Neuron (in vitro differentiated cells): ENCODE data around the gene CTNNA1.
"Not testable (repeated sequence)": the region's sequence is repeated elsewhere in the genome, so short reads cannot be mapped to it uniquely, and the experiment has no call there.

Experiments
- H2AFZ ChIP-seq: one replicate; pipeline ENCODE4 v1.6.1; 2013; ENCODE audit warnings: low read depth, mild to moderate bottlenecking, inconsistent platforms, low read length, moderate library complexity
- H3K27me3 ChIP-seq: one replicate; pipeline ENCODE4 v1.6.1; 2013; ENCODE audit warnings: low read length; ENCODE audit not compliant: insufficient read depth
- H3K36me3 ChIP-seq: one replicate; pipeline ENCODE4 v1.6.1; 2013; ENCODE audit warnings: low read length; ENCODE audit not compliant: insufficient read depth
- H3K4me1 ChIP-seq: one replicate; pipeline ENCODE4 v1.6.1; 2013; ENCODE audit warnings: low read length; ENCODE audit not compliant: insufficient read depth
- H3K4me3 ChIP-seq: 2 replicates; pipeline ENCODE4 v1.5.1; 2013; ENCODE audit warnings: mild to moderate bottlenecking, low read length, moderate library complexity
- H3K9me3 ChIP-seq: one replicate; pipeline ENCODE4 v1.6.1; 2013; ENCODE audit warnings: low read length

CTNNA1 gene

DNA sequence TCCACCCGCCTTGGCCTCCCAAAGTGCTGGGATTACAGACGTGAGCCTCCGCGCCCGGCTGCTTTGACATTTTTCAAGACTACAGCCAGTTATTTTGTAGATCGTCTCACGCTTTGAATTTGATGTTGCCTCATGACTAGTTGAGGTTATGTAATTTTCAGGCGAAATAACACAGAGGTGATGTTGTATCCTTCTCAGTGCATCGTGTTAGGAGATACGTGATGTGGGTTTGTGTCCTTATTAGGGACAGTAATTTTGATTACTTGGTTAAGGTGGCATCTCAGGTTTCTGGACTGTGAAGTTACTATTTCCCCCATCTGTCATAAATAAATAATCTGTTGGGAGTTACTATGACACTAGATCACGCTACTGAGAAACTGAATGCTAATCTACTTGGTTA, 25.0 kb downstream of the CTNNA1 start:
- H3K4me1 ChIP-seq, result no peaks in the 10 kb centered on the region
- H3K4me3 ChIP-seq, result no peak overlapping the region
- H2AFZ ChIP-seq, result no peak overlapping the region
- no peaks in the 10 kb centered on the region for H3K27me3 ChIP-seq
- peaks cover 18% of the 10 kb centered on the region for H3K9me3 ChIP-seq
- peaks cover 29% of the 10 kb centered on the region for H3K36me3 ChIP-seq

DNA sequence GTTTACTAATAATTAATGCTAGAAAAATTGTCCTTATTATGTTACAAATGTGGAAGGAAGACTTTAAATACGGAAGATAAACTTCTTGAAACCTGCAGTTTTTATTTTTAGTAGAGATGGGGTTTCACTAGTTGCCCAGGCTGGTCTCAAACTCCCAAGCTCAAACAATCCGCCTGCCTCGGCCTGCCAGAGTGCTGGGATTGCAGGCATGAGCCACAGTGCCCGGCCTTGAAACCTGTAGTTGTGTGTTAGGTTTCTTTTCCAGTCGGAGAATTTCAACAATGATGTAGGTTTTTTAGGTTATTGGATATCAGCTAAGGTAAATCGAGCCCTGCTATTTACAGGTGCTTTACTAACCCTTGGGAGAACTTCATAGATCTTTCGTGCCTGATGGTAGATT, 30.8 kb downstream of the CTNNA1 start:
- Histone ChIP-seq H3K4me3 (no peak overlapping the region), H3K27me3 (no peaks in the 10 kb centered on the region), H2AFZ (no peak overlapping the region), H3K4me1 (no peaks in the 10 kb centered on the region), H3K9me3 (peaks cover 5% of the 10 kb centered on the region), H3K36me3 (peaks cover 52% of the 10 kb centered on the region)

DNA sequence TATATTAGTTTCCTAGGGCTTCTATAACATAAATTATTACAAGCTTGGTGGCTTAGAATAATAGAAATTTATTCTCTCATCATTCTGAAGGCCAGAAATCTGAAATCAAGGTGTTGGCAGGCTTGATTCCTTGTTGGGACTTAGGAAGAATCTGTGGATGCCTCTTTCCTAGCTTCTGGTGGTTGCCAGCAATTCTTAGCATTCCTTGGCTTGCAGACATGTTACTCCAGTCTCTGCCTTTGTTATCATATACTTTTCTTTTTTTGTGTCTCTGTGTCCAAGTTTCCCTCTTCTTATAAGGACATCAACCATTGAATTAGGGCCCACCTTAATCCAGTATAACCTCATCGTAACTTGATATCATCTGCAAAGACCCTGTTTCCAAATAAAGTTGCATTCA, 31.4 kb downstream of the CTNNA1 start:
- H3K4me3 ChIP-seq, result no peak overlapping the region
- peaks cover 3% of the 10 kb centered on the region for H3K9me3 ChIP-seq
- no peak overlapping the region for H2AFZ ChIP-seq
- peaks cover 51% of the 10 kb centered on the region for H3K36me3 ChIP-seq
- H3K4me1 ChIP-seq, result no peaks in the 10 kb centered on the region
- H3K27me3 ChIP-seq, result no peaks in the 10 kb centered on the region

DNA sequence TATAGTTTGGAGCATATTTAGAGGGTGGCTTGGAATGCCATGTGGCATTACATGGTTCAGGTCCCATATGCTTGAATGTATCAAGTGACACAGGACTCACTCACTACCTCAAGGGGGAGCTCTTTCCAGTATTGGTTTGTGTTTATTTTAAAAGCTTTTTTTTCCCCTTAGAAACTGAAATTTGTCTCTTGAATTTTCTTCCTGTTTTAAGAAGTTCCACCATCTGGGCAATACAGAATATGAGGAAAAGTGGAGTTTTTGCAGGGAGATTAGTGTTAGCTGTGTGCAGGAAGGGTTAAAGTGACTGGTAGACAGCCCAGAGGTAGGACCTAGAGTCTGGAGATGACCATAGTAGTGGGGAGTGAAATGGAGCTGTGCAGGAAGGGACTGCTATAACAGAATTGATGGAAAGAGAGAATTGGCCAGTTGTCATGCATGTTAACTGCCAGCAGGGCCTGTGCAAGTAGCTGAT, 36.6 kb downstream of the CTNNA1 start:
- H3K27me3 ChIP-seq, result no peaks in the 10 kb centered on the region
- no peak overlapping the region for H2AFZ ChIP-seq
- peaks cover 20% of the 10 kb centered on the region for H3K36me3 ChIP-seq
- no peaks in the 10 kb centered on the region for H3K9me3 ChIP-seq
- H3K4me3 ChIP-seq, result no peak overlapping the region
- peaks cover 18% of the 10 kb centered on the region for H3K4me1 ChIP-seq

DNA sequence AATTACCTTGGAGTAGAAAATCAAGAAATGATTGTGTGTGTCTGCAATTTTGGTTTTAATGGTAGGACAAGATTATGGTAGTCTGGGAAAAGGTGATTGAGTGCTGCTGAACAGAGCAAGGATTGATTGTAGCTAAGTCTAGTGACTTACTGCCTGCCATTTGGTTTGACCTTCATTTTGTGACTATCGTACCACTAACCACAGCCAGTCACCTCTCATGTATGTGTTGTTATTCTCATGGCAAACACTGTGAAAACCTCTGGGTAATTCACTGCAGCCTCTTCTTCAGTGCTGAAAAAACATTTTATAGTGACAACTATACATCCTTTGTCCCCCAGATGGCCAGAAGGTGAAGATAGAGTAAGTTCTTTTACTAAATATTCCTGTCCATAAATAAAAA, 37.5 kb downstream of the CTNNA1 start:
- Histone ChIP-seq H3K4me3 (no peak overlapping the region), H3K4me1 (peaks cover 18% of the 10 kb centered on the region), H3K9me3 (no peaks in the 10 kb centered on the region), H3K27me3 (no peaks in the 10 kb centered on the region), H3K36me3 (peaks cover 15% of the 10 kb centered on the region), H2AFZ (no peak overlapping the region)

DNA sequence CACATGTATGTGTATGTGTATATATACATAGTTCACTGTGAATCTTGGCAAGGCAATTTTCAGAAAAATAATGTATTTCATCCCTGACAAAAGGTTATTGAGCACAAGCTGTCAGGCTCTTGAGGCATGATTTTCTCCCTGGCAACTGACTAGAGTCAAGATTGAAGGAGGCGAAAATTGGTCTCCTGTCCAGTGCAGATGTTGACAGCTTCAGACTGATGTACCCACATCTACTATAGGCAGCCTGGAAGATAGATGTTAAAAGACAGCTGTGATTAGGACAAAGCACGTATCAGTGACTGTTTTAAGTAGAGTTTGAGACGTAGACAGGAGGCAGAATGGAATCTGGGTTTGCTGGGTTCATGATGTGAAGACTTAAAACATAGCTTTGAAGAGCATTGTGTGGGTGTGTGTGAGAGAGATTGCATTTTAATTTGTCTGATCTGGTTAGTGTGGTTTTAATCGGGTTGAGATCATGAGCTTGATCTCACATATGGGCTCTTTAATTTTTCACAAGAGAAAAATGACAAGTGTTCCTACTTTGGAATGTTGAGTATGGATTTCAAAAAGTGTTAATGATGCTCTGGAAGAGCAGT, 39.1 kb downstream of the CTNNA1 start:
- no peaks in the 10 kb centered on the region for H3K9me3 ChIP-seq
- H3K4me1 ChIP-seq, result peaks cover 18% of the 10 kb centered on the region
- peaks cover 4% of the 10 kb centered on the region for H3K36me3 ChIP-seq
- no peaks in the 10 kb centered on the region for H3K27me3 ChIP-seq
- no peak overlapping the region for H3K4me3 ChIP-seq
- H2AFZ ChIP-seq, result no peak overlapping the region

DNA sequence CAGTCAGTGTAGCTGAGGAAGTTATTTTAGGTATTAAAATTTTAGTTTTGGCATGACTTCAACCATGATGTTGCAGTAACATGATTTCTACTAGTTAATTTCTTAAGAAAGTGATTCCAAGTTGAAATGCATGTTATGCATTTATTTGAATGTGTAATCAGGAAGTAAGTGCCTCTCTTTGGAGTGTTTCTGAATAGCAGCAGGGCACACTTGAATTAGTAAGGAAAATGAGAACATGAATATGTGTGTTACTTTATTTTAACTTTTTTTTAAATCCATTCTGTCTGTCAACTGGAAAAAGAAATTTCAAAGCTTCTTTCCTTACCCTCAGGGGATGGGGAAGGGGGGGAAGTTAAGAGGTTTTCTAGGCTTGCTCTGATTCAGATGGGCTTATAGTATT, 40.4 kb downstream of the CTNNA1 start:
- H3K9me3 ChIP-seq, result no peaks in the 10 kb centered on the region
- no peaks in the 10 kb centered on the region for H3K27me3 ChIP-seq
- peaks cover 6% of the 10 kb centered on the region for H3K36me3 ChIP-seq
- H3K4me3 ChIP-seq, result no peak overlapping the region
- H2AFZ ChIP-seq, result no peak overlapping the region
- peaks cover 18% of the 10 kb centered on the region for H3K4me1 ChIP-seq

DNA sequence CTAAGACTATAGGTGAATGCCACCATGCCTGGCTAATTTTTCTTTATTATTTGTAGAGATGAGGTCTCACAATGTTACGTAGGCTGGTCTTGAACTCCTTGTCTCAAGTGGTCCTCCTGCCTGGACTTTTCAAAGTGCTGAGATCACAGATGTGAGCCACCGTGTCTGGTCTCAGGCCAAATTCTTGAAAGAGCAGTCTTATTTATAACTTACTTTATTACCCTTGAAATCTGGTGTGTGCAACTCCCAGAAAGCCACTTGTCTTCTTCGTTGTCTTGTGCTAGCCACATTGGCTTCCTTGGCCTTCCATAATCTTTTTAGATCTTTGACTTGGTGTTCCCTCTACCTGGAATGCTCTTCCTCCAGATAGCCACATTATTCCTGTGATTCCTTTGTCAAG, 50.1 kb downstream of the CTNNA1 start:
- H3K4me3 ChIP-seq, result no peak overlapping the region
- H3K27me3 ChIP-seq, result no peaks in the 10 kb centered on the region
- H3K9me3 ChIP-seq, result no peaks in the 10 kb centered on the region
- no peaks in the 10 kb centered on the region for H3K4me1 ChIP-seq
- peaks cover 11% of the 10 kb centered on the region for H3K36me3 ChIP-seq
- no peak overlapping the region for H2AFZ ChIP-seq

DNA sequence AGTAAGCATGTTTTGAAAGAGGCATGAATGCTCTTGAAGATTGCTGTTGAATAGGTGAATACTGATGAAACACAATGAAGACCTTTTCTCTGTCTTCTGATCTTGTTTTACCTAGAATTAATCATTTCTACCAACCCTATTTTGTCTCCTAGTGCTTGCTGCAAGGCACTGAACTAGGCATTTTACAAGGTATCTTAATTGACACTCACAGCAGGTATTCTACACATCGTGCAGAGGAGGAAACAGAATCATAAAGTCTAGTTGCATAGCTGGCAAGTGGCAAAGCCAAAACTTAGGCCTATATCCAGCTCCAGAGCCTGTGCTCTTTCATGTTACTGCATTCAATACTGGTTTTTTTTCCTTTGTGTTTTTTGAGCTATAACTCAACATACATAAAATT, 50.7 kb downstream of the CTNNA1 start:
- H2AFZ ChIP-seq, result no peak overlapping the region
- no peaks in the 10 kb centered on the region for H3K4me1 ChIP-seq
- H3K9me3 ChIP-seq, result no peaks in the 10 kb centered on the region
- H3K36me3 ChIP-seq, result peaks cover 10% of the 10 kb centered on the region
- H3K27me3 ChIP-seq, result no peaks in the 10 kb centered on the region
- no peak overlapping the region for H3K4me3 ChIP-seq

DNA sequence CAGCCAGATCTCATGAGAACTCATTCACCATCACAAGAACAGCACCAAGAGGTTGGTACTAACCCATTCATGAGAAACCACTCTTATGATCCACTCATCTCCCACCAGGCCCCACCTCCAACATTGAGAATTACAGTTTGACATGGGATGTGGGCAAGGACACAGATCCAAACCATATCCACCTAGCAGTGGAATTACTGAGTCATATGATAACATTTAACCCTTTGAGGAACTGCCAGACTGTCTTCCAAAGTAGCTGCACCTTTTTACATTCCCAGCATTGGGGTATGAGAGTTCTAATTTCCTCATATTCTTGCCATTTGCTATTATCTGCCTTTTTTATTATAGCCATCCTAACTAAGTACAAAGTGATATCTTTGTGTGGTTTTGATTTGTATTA, 51.9 kb downstream of the CTNNA1 start:
- H3K4me3 ChIP-seq, result no peak overlapping the region
- H3K36me3 ChIP-seq, result peaks cover 11% of the 10 kb centered on the region
- H3K4me1 ChIP-seq, result no peaks in the 10 kb centered on the region
- no peaks in the 10 kb centered on the region for H3K27me3 ChIP-seq
- peaks cover 3% of the 10 kb centered on the region for H3K9me3 ChIP-seq
- H2AFZ ChIP-seq, result no peak overlapping the region

DNA sequence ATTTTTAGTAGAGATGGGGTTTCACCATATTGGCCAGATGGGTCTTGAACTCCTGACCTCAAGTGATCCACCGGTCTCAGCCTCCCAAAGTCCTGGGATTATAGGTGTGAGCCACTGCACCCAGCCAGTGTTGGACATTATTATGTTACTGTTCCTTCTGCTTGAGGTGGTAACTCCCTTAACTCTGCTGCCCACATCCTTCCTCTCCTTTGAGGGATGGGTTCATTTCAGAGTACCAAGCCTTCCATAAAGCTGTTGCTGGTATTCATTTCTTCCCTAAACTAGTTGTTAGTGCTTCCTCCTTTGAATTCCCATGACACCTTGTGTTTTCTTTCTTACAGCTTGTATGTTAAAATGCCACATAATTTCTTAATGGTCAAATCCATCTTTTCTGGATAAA, 54.0 kb downstream of the CTNNA1 start:
- Histone ChIP-seq H3K4me3 (no peak overlapping the region), H2AFZ (no peak overlapping the region), H3K4me1 (no peaks in the 10 kb centered on the region), H3K9me3 (peaks cover 10% of the 10 kb centered on the region), H3K36me3 (peaks cover 14% of the 10 kb centered on the region), H3K27me3 (no peaks in the 10 kb centered on the region)

DNA sequence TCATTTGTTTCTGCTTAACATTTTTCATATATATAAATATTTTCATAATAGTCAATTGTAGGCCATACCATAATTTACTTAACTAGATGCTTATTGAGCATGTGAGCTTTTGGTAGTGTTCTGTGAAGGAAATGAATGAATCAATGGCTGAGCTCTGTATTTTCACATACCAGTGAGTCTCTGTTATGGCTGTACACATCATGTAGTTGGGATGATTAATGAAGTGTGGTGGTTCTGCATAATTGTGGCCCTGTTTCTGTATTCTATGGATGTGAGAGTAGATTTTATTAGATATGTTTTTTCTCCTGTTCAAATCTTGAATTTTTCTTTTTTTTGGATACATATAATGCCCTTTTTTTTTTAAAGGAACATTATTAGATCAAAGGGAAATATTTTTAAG, 56.2 kb downstream of the CTNNA1 start:
- H3K27me3 ChIP-seq, result no peaks in the 10 kb centered on the region
- H3K4me1 ChIP-seq, result no peaks in the 10 kb centered on the region
- no peak overlapping the region for H2AFZ ChIP-seq
- H3K9me3 ChIP-seq, result peaks cover 11% of the 10 kb centered on the region
- no peak overlapping the region for H3K4me3 ChIP-seq
- peaks cover 26% of the 10 kb centered on the region for H3K36me3 ChIP-seq

DNA sequence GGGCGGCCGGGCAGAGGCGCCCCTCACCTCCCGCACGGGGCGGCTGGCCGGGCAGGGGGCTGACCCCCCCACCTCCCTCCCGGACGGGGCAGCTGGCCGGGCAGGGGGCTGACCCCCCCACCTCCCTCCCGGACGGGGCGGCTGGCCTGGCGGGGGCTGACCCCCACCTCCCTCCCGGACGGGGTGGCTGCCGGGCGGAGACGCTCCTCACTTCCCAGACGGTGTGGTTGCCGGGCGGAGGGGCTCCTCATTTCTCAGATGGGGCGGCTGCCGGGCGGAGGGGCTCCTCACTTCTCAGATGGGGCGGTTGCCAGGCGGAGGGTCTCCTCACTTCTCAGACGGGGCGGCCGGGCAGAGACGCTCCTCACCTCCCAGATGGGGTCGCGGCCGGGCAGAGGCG, 57.6 kb downstream of the CTNNA1 start:
- H3K27me3 ChIP-seq, H3K4me3 ChIP-seq, H3K4me1 ChIP-seq, H2AFZ ChIP-seq: not testable (repeated sequence)
- Histone ChIP-seq H3K36me3 (peaks cover 39% of the 10 kb centered on the region), H3K9me3 (peaks cover 11% of the 10 kb centered on the region)

DNA sequence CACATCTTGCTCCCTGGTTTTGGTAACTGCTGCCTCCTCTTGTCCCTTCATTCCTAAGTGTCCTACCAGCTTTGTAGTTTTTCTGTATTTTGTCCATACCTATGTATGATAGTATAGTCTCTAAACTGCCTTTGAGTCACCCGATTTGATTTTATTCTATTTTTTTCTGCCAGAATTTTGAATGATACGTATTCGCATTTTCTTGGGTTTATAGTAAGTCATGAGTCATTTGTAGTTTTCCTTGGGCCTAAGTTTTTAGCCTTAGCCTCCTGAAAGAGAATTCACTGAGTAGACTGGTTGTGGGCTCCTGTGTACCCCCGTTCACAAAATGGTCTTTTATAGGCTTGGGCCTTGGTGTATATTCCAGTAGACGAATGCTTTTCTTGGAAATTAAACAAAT, 62.3 kb downstream of the CTNNA1 start:
- Histone ChIP-seq H3K36me3 (peaks cover 47% of the 10 kb centered on the region), H2AFZ (no peak overlapping the region), H3K27me3 (no peaks in the 10 kb centered on the region), H3K9me3 (peaks cover 7% of the 10 kb centered on the region), H3K4me1 (no peaks in the 10 kb centered on the region), H3K4me3 (no peak overlapping the region)
